Urinary bladder (tissue), 4 donors: Measurements from ENCODE around the gene CNDP1. TPM values are rescaled to one million over a fixed set of nuclear protein-coding genes. Genes with fewer than 3 reads are reported as not detected.
A peak's percentile ranks its signal among the peaks of the same experiment; 100 is the strongest.

ENCODE experiments used
- DNase-seq: peaks from one replicate; pipeline ENCODE4 v3.0.0-alpha.2; 2015; ENCODE audit errors: extremely low spot score
- H3K27ac ChIP-seq: one replicate; pipeline ENCODE4 v1.5.1; 2013; ENCODE audit warnings: low read depth, mild to moderate bottlenecking, moderate library complexity
- H3K36me3 ChIP-seq: one replicate; pipeline ENCODE4 v1.6.1; 2013; ENCODE audit warnings: mild to moderate bottlenecking, moderate library complexity; ENCODE audit not compliant: insufficient read depth
- H3K4me1 ChIP-seq: one replicate; pipeline ENCODE4 v1.6.1; 2013; ENCODE audit warnings: mild to moderate bottlenecking, moderate library complexity; ENCODE audit not compliant: insufficient read depth
- H3K4me3 ChIP-seq: one replicate; pipeline ENCODE4 v1.5.1; 2013; ENCODE audit warnings: low read depth, low read length
- WGBS: extraction: QIAGEN DNeasy Blood & Tissue Kit; methylation state at CpG from one replicate; pipeline ENCODE4 v1.1.7; 2013; 5-methylcytosine and 5-hydroxymethylcytosine counted together
- polyA plus RNA-seq: library from polyadenylated mRNA; stranded (reverse); fragments of 200-250 nt; gene quantifications from one replicate; pipeline ENCODE4 v1.2.3, GENCODE V29; 2013
- total RNA-seq: library from RNA; depleted of rRNA; stranded (reverse); fragments of >200 nt; gene quantifications from one replicate; pipeline ENCODE4 v1.2.3, GENCODE V29; 2014
- donor health status: healthy with polysubstance abuse.
- donor health status: healthy.

The CNDP1 gene, protein sequence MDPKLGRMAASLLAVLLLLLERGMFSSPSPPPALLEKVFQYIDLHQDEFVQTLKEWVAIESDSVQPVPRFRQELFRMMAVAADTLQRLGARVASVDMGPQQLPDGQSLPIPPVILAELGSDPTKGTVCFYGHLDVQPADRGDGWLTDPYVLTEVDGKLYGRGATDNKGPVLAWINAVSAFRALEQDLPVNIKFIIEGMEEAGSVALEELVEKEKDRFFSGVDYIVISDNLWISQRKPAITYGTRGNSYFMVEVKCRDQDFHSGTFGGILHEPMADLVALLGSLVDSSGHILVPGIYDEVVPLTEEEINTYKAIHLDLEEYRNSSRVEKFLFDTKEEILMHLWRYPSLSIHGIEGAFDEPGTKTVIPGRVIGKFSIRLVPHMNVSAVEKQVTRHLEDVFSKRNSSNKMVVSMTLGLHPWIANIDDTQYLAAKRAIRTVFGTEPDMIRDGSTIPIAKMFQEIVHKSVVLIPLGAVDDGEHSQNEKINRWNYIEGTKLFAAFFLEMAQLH
- total RNA-seq (0.16 TPM), polyA plus RNA-seq (0.20 TPM)

DNA sequence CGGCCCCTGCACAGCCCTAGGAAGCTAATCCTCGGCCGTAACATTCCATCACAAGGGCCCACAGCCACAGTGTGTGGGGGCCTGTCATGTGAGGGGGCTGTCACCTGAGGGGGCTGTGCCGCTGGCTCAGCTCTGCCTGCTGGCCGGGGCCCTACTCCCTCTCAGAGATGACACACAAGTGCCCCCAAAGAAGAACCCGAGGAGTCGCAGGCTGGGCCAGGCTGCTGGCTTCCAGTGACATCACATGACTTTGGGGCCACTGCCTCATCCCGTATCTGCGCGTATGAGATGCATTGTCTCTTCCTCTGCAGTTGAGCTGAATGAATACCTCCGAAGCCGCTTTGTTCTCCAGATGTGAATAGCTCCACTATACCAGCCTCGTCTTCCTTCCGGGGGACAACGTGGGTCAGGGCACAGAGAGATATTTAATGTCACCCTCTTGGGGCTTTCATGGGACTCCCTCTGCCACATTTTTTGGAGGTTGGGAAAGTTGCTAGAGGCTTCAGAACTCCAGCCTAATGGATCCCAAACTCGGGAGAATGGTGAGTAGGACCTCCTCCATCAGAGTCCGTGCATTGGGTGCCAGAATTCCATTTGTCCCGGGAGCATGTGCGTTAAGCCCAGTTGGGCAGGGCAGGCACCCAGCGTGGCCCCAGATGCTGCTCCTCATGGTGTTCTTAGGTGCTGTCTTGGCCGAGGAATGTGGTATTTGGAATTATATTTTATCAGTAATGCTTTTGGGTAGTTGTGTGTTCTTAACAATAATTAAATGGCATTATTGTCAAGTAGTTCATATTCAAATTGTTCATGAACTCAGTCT, at the start of gene CNDP1:
TSS of gene CNDP1 (plus strand) at position 351 of the 820 bp plus-strand sequence. CDS start at position 519, 168 bp downstream.
- H3K4me3 ChIP-seq: no peak within 1 kb of the TSS
- H3K27ac ChIP-seq: no peak within 1 kb of the TSS
- WGBS: 89% methylated on average over 21 of the region's 21 CpGs
- no peak for DNase-seq
- H3K4me1 ChIP-seq: no peaks in the 10 kb centered on the region
- H3K36me3 ChIP-seq: no peaks in the 10 kb centered on the region

DNA sequence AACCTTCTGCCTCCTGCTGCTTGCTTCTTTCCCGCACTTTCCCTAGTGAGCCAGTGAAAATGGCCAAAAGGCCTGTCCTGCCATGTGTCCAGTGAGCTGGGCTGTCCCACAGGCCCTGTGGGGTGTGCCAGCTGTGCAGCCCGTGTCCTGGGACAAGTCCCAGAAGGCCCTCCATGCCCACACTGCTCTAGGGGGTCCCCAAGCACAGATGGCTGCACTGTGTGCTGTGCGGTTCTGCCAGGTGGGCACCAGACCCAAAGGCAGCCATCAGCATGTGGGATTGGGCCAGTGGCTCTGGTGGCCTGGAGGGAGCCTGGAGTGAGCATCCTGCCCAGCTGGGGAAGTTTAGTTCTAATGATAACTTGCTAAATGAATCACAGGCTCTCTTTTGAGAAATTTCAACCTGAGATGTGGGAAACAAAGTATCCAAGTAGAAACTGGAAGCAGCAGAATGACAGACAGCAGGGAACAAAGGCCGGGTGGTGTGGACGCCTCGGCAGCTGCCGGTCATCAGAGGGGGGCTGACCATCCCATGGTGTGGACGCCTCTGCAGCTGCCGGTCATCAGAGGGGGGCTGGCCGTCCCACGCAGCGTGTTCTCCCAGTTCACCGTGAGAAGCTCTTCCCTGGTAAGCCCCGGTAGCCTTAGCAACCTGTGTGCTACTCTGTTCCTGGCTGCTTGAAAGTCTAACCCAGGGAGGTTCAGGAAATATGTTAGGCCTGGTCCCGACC, 48.0 kb upstream of the CNDP1 start:
- DNase-seq: no peak
- Histone ChIP-seq H3K4me3 (no peak overlapping the region), H3K36me3 (no peaks in the 10 kb centered on the region), H3K27ac (no peak overlapping the region), H3K4me1 (no peaks in the 10 kb centered on the region)
- WGBS: 63% methylated on average over 15 of the region's 15 CpGs

DNA sequence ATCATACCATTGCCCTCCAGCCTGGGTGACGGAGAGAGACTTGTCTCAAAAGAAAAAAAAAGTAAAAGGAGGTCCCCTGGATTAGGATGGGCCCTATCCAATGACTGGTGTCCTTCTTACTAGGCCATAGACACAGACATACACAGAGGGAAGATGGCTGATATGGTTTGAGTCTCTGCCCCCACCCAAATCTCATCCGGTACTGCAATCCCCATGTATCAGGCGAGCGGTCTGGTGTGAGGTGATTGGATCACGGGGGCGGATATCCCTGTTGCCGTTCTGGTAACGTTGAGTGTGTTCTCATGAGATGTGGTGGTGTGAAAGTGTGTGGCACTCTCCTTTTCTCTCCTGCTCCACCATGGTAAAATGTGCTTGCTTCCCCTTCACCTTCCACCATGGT, 45.9 kb upstream of the CNDP1 start:
- Histone ChIP-seq H3K36me3 (no peaks in the 10 kb centered on the region), H3K4me3 (no peak overlapping the region), H3K4me1 (no peaks in the 10 kb centered on the region), H3K27ac (no peak overlapping the region)
- 97% methylated on average over 8 of the region's 8 CpGs for WGBS
- no peak for DNase-seq

DNA sequence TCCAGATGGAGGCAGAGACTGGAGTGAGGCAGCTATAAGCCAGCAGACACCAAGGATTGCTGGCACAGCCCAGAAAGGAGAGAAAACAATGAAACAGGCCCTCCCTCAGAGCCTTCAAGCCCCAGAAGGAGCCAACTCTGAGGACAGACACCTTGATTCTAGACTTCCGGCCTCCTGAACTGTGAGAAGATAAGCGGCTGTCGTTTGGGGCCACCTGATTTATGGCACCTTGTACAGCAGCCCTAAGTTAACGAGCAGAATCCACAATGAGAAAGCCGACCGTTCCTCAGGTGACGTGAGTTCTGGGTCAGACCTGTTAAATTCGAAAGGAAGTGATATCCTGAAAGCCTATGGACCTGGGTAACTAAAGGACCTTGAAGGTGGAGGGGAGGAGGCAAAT, 45.4 kb upstream of the CNDP1 start:
- WGBS: 88% methylated on average over 8 of the region's 8 CpGs
- no peak for DNase-seq
- no peaks in the 10 kb centered on the region for H3K4me1 ChIP-seq
- H3K4me3 ChIP-seq: no peak overlapping the region
- H3K36me3 ChIP-seq: no peaks in the 10 kb centered on the region
- H3K27ac ChIP-seq: no peak overlapping the region

DNA sequence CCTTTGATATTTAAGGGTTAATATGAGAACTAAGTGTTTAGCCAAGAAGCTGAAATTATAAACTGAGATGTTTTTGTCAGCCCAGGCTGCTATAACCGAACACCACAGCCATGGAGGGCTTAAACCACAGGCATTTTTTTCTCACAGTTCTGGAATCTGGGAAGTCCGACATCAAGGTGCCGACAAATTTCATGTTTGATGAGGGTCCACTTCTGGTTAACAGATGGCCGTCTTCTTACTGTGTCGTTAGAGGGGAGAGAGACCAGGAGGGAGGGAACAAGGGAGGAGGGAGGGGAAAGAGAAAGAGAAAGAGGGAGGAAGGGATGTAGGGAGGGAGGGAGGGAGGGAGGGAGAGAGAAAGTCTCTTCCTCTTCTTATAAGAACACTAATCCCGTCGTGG, 44.6 kb upstream of the CNDP1 start:
- no peaks in the 10 kb centered on the region for H3K4me1 ChIP-seq
- WGBS: 25% methylated on average over 7 of the region's 7 CpGs
- H3K4me3 ChIP-seq: no peak overlapping the region
- DNase-seq: no peak
- H3K36me3 ChIP-seq: no peaks in the 10 kb centered on the region
- H3K27ac ChIP-seq: no peak overlapping the region

DNA sequence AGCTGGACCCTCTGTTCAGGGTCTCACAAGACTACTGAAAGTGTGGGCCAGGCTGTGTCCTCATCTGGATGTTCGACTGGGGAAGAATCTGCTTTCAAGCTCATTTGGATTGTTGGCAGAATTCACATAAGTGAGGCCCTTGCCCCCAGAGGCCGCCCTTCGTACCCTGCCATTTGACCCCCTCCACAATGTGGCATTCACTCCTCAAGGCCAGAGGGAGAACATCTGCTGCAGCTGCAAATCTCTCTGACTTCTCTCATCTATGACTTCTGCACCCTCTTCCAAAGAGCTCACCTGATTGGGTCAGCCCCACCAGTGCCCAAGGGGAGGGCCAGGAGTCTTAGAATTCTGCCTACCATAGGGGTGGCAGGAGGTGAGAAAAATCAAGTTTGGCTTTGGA, 42.0 kb upstream of the CNDP1 start:
- 95% methylated on average over 3 of the region's 3 CpGs for WGBS
- Histone ChIP-seq H3K4me3 (no peak overlapping the region), H3K27ac (no peak overlapping the region), H3K4me1 (no peaks in the 10 kb centered on the region), H3K36me3 (no peaks in the 10 kb centered on the region)
- DNase-seq: no peak

DNA sequence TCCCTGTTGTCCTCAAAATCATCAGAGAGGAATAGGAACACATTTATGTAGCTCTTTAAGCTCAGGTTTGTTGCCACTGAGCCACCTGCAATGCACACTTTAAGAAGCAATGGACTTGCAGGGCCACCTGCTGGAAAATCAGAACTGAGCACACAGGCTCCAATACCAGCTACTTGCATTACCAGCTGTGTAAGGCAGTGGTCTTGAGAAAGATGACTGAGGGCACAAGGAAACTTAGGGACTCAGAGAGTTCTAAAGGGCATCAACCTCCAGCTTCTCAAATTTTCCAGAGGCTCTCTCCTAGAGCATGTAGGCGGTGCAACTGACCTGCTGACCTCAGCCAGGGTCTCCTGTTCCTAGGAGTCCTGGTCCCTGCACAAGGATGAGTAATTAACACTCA, 40.6 kb upstream of the CNDP1 start:
- DNase-seq: no peak
- Histone ChIP-seq H3K4me3 (no peak overlapping the region), H3K4me1 (no peaks in the 10 kb centered on the region), H3K36me3 (no peaks in the 10 kb centered on the region), H3K27ac (no peak overlapping the region)
- WGBS: 50% methylated on average over 1 of the region's 1 CpG

DNA sequence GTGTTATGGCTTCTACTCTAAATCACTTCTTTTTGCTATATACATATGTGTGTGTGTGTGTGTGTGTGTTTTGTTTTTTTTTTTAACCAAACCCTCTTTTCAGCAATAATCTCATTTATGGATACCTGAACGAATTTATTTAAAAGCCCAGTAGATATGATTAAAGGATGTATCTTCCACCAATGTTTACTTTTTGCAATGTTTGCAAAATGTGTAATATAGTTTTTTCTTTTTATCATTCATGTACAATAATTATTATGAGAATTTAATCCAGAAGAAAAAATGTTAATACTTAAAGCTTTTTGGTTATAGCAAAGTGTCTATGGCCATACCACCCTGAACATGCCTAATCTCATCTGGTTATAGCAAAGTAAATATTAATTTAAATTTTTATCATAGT, 39.8 kb upstream of the CNDP1 start:
- WGBS: 67% methylated on average over 1 of the region's 1 CpG
- no peak for DNase-seq
- Histone ChIP-seq H3K36me3 (no peaks in the 10 kb centered on the region), H3K4me3 (no peak overlapping the region), H3K27ac (no peak overlapping the region), H3K4me1 (no peaks in the 10 kb centered on the region)

DNA sequence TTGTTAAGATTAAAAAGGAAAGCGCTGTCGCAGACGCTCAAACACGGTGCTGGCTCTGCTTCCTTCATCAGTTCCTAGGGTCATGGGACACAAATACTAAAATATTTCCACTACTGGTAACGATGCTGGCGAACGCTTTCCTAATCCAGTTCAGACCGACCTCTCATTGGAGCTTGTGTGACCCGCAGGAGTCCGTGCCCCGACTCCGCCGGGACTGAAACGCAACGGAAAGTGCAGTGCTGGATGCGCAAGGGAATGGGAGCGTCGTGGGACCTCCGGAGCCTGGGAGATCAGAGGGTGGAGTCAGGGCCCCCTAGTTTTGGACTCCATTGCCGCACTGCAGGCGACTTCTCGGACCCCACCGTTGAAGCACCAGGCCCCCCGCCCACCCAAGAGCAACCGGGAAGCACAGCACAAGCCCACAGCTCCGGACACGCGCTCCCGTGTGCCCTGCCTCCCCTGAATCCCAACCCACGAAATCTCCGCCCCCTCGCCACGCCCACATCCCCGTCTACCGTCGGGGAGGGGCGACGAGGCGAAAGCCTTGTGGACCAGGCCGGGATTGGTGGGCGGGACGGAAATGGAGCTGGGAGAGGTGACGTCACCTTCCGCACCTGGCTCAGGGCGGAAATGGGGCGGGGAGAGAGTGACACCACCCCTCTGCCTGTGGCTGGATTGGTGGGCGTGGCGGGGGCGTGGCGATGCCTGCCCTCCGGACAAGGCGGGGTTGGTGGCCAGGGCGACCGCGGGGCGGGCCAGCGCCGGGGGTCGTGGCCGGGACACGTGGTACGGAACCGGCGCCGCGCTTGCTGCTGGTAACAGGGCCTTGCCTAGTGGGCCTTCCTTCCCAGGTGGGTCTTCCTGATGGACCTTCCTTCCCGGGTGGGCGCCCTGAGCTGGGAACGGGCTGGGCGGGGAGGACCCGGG, 38.5 kb upstream of the CNDP1 start, which contains the start of gene CNDP2:
TSS of gene CNDP2 (plus strand) at position 783 of the 927 bp plus-strand sequence. CDS start 3,611 bp downstream, outside the sequence.
- DNase-seq: peak; percentile 98
- no peaks in the 10 kb centered on the region for H3K36me3 ChIP-seq
- peak within 1 kb of the TSS; percentile 72 for H3K4me3 ChIP-seq
- peak within 1 kb of the TSS; percentile 94 for H3K27ac ChIP-seq
- H3K4me1 ChIP-seq: no peaks in the 10 kb centered on the region
- WGBS: under 1% methylated on average over 71 of the region's 71 CpGs

DNA sequence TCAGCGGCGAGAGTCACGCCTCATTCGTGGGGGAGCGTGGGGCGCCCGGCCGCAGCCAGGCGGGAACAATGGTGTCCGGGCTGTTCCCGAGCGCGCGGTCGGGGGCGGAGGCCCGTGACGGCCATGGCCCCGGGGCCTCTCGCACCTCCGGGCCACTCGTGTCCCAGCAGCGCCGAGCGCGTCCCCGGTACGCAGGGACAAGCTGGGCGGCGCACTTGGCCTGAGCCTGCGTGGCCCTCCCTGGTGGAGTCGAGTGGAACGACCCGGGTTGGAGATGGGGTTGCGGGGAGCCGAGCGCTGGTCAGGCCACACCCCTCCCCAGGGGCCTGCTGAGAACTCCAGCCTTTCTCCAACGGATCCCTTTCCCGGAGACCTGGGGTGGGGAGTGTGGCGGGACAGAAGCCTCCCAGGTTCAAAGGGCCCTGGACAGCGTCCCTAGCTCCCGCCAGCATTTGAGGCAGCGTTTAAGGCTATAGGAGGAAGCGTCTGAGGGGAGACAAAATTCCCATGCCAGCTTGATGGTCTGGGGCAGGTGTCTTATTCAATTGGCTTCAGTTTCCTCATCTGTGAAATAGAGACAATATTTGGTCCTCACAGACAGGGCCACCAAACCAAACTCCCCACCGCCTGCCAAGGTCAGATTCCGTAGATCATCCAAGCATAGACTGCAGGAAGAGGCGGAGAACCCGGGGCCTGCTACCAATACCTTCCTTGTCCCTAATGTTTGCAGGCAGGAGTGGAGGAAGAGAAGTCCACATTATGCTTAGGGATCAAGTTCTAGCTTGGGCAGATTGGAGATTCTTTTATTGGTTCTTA, 37.6 kb upstream of the CNDP1 start:
- Histone ChIP-seq H3K27ac (peak overlapping the region; percentile 94), H3K36me3 (no peaks in the 10 kb centered on the region), H3K4me3 (peak overlapping the region; percentile 72), H3K4me1 (no peaks in the 10 kb centered on the region)
- DNase-seq: no peak
- 4% methylated on average over 48 of the region's 48 CpGs for WGBS

DNA sequence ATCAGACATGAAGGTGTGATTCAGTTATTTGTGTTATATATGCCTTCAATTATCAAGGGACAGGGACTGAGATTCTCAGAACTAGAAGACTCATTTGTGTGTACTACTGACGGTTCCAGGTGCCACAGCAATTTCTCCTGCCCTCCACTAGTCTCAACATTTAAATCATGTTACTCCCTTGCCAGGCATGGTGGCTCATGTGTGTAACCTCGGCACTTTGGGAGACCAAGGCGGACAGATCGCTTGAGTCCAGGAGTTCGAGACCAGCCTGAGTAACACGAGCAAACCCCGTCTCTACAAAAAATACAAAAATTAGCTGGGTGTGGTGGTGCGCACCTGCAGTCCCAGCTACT, 37.0 kb upstream of the CNDP1 start:
- H3K27ac ChIP-seq: no peak overlapping the region
- no peaks in the 10 kb centered on the region for H3K36me3 ChIP-seq
- H3K4me1 ChIP-seq: no peaks in the 10 kb centered on the region
- H3K4me3 ChIP-seq: no peak overlapping the region
- 94% methylated on average over 8 of the region's 8 CpGs for WGBS
- DNase-seq: no peak

DNA sequence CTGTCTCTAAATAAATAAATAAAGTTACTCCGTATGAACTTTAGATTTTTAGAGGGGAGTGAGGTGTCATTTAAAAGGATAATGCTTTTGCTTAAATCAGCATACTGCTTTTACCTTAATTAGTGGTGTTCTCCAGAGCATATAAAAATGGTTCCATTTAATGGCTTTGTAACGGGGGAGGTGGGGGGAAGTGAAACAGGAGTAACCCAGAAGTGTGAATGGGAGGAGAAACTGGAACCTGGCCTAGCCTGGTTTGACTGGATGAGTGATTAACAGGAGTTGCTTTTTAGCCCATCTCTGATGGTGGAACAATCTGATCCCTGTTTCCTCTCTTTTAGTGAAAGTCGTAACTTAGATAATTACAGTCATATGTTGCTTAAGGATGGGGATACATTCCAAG, 36.5 kb upstream of the CNDP1 start:
- no peak overlapping the region for H3K27ac ChIP-seq
- no peaks in the 10 kb centered on the region for H3K36me3 ChIP-seq
- DNase-seq: no peak
- H3K4me3 ChIP-seq: no peak overlapping the region
- WGBS: 81% methylated on average over 3 of the region's 3 CpGs
- H3K4me1 ChIP-seq: no peaks in the 10 kb centered on the region
